ENCODE measurements around the gene RNU6-9. TPM values are rescaled to one million over a fixed set of nuclear protein-coding genes. Genes with fewer than 3 reads are reported as not detected.

Gene RNU6-9
- total RNA-seq, 4 donors from 2014 or later = not detected

GRCh38 chr19:940591-941291, 47.5 kb downstream of the RNU6-9 start:
- Histone ChIP-seq H3K4me3 (peak overlapping the region; percentile 1 to 48), H3K27ac (peak overlapping the region in 3 of 4 donors; percentile 79 to 87 (median 84)), H3K27me3 (no peaks in the 10 kb centered on the region), H3K9me3 (no peaks in the 10 kb centered on the region), H3K4me1 (peaks cover 0 to 33% (median 4%) of the 10 kb centered on the region in 3 donors), H3K36me3 (peaks cover 0 to 4% of the 10 kb centered on the region in 2 donors)
- ATAC-seq = peak; percentile 85
- TF ChIP-seq POLR2A (IDR thresholded peaks at IDR 0.05) (no peak), CTCF (IDR thresholded peaks at IDR 0.05) (peak in 1 of 4 experiments; percentile 24), EP300 (IDR thresholded peaks at IDR 0.05) (no peak), POLR2AphosphoS5 (IDR thresholded peaks at IDR 0.05) (peak; percentile 23)
- WGBS, 2 donors (ENCODE audit: low coverage in 1 of 2) = no CpG with 5 or more reads among the region's 64 CpGs

DNA sequence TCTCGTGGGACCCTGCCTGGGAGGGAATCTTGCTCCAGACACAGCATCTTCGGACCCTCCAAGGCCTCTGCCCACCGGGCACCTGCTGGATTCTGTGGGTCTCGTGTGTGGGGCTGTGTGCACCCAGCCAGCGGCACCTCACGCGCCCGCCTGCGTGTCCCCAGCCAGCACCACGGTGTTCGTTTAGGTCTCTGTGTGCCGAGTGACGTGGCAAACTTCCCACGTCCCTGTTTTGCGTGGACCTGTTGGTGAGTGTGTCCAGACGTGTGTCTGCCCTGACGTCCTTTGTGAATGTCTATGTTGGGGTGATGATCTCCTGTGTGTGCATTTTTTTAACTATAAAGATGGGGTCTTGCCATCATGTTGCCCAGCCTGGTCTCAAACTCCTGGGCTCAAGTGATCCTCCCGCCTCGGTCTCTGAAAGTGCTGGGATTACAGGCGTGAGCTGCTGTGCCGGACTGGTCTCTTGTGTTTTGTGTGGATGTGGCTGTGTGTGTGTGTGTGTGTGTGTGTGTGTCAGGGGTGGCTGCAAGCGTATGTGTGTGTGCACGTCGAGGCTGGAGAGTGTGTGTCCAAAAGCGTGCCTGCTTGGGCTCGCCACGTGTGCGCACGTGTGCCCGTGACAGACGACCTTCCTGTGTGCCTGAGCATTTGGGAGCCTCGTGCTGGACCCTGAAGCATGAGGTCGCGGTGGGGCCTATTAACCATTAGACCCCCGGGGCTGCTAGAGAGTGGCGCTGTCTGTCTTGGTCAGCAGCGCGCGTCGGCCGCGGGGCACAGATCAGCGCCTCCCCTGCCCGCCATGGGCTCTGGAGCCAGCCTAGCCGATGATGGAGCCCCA, 48.2 kb downstream of the RNU6-9 start:
- H3K4me3 ChIP-seq = peak overlapping the region; percentile 1 to 48
- no peaks in the 10 kb centered on the region for H3K27me3 ChIP-seq
- peaks cover 0 to 28% (median 4%) of the 10 kb centered on the region in 3 donors for H3K4me1 ChIP-seq
- WGBS, 2 donors (ENCODE audit: low coverage in 1 of 2) = 83 to 100% methylated on average over 1 to 8 of the region's 45 CpGs
- peak overlapping the region in 3 of 4 donors; percentile 79 to 87 (median 84) for H3K27ac ChIP-seq
- no peaks in the 10 kb centered on the region for H3K9me3 ChIP-seq
- peaks cover 0 to 4% of the 10 kb centered on the region in 2 donors for H3K36me3 ChIP-seq
- TF ChIP-seq EP300 (IDR thresholded peaks at IDR 0.05) (no peak), CTCF (IDR thresholded peaks at IDR 0.05) (no peak), POLR2AphosphoS5 (IDR thresholded peaks at IDR 0.05) (no peak), POLR2A (IDR thresholded peaks at IDR 0.05) (no peak)
- no peak for ATAC-seq

DNA sequence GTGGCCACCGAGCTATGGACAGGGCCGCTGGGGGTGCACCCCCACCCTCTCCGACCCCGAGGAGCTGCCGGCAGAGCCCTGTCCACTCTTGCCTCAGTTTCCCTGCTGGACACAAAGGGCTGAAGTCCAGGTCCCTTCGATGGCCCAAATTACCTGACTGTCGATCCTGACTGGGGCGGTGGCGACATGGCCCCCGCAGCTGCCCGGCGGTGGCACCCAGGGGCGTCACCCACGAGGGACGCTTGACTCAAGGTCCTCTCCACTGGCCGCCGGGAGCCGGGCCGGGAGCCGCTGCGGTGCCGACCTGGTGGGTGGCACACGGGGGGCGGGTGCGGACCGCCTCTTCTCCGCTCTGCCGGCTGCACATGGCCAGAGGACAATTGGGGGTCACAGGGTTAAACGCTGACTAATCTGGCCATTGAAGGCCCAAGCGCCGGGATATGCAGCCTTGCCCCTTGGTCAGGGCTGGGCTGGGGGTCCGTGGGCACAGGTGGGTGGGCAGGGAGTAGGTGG, 48.9 kb downstream of the RNU6-9 start:
- WGBS, 2 donors (ENCODE audit: low coverage in 1 of 2) = 88% methylated on average over 3 of the region's 32 CpGs; no CpG with 5 or more reads in 1 of the 2 donors
- Histone ChIP-seq H3K27me3 (no peaks in the 10 kb centered on the region), H3K4me3 (no peak overlapping the region), H3K9me3 (no peaks in the 10 kb centered on the region), H3K27ac (no peak overlapping the region), H3K36me3 (peaks cover 0 to 4% of the 10 kb centered on the region in 2 donors), H3K4me1 (peaks cover 0 to 28% (median 4%) of the 10 kb centered on the region in 3 donors)
- TF ChIP-seq POLR2A (IDR thresholded peaks at IDR 0.05) (no peak), CTCF (IDR thresholded peaks at IDR 0.05) (no peak), EP300 (IDR thresholded peaks at IDR 0.05) (no peak), POLR2AphosphoS5 (IDR thresholded peaks at IDR 0.05) (no peak)
- ATAC-seq = no peak

Small RNAs within 50 kb of the gene (small RNA-seq; reads per million reads assigned to genes)
- 0 to 0.27 (median 0) reads per million in 4 donors for gene RNU6-9

Other genes with a start within 250 kb of the RNU6-9 start
- 10 to 100 TPM; 47.7 to 57.9 (median 52.0) TPM for gene RNF126, start 230.3 kb upstream of the RNU6-9 start, total RNA-seq
- 100 to 1,000 TPM; 105 to 200 (median 133) TPM for gene FSTL3, start 217.1 kb upstream of the RNU6-9 start, total RNA-seq
- gene PRSS57, start 198.0 kb upstream of the RNU6-9 start, total RNA-seq = not detected
- gene PALM, start 184.5 kb upstream of the RNU6-9 start, total RNA-seq = 100 to 1,000 TPM in 1 of 4 donors, 10 to 100 TPM in 3; 21.5 to 111 (median 53.0) TPM
- gene MISP, start 142.4 kb upstream of the RNU6-9 start, total RNA-seq = under 1 TPM in 1 of 4 donors, not detected in 3; 0.52 TPM
- gene PTBP1, start 96.0 kb upstream of the RNU6-9 start, total RNA-seq = 10 to 100 TPM; 68.6 to 95.6 (median 79.3) TPM
- not detected for gene PLPPR3, start 71.5 kb upstream of the RNU6-9 start, total RNA-seq
- under 1 TPM in 1 of 4 donors, not detected in 3; 0.40 TPM for gene AZU1, start 65.6 kb upstream of the RNU6-9 start, total RNA-seq
- not detected for gene PRTN3, start 52.5 kb upstream of the RNU6-9 start, total RNA-seq
- 1 to 10 TPM in 3 of 4 donors, under 1 TPM in 1; 0.49 to 2.3 (median 1.7) TPM for gene ELANE, start 41.2 kb upstream of the RNU6-9 start, total RNA-seq
- gene CFD, start 33.8 kb upstream of the RNU6-9 start, total RNA-seq = 1,000 to 10,000 TPM in 1 of 4 donors, 100 to 1,000 TPM in 3; 229 to 1,118 (median 654) TPM
- 10 to 100 TPM; 20.2 to 40.3 (median 28.1) TPM for gene MED16, start 297 bp upstream of the RNU6-9 start, total RNA-seq
- gene R3HDM4, start 19.7 kb downstream of the RNU6-9 start, total RNA-seq = 10 to 100 TPM; 23.7 to 44.9 (median 32.9) TPM
- not detected for gene KISS1R, start 23.8 kb downstream of the RNU6-9 start, total RNA-seq
- gene ARID3A, start 32.6 kb downstream of the RNU6-9 start, total RNA-seq = 1 to 10 TPM; 3.6 to 6.2 (median 4.9) TPM
- 10 to 100 TPM in 3 of 4 donors, 1 to 10 TPM in 1; 7.2 to 43.9 (median 20.1) TPM for gene WDR18, start 90.9 kb downstream of the RNU6-9 start, total RNA-seq
- gene GRIN3B, start 106.9 kb downstream of the RNU6-9 start, total RNA-seq = not detected
- 100 to 1,000 TPM; 146 to 179 (median 154) TPM for gene TMEM259, start 127.6 kb downstream of the RNU6-9 start, total RNA-seq
- gene RNU6-2, start 128.0 kb downstream of the RNU6-9 start, total RNA-seq = not detected
- gene CNN2, start 133.1 kb downstream of the RNU6-9 start, total RNA-seq = 100 to 1,000 TPM in 1 of 4 donors, 10 to 100 TPM in 3; 52.9 to 103 (median 75.2) TPM
- 10 to 100 TPM in 1 of 4 donors, 1 to 10 TPM in 3; 3.9 to 14.3 (median 6.4) TPM for gene ABCA7, start 146.6 kb downstream of the RNU6-9 start, total RNA-seq
- 10 to 100 TPM in 3 of 4 donors, 1 to 10 TPM in 1; 9.5 to 29.8 (median 14.6) TPM for gene ARHGAP45, start 173.7 kb downstream of the RNU6-9 start, total RNA-seq
- 100 to 1,000 TPM; 117 to 228 (median 150) TPM for gene POLR2E, start 201.9 kb downstream of the RNU6-9 start, total RNA-seq
- gene GPX4, start 210.5 kb downstream of the RNU6-9 start, total RNA-seq = 100 to 1,000 TPM; 311 to 452 (median 349) TPM

Data from gastroesophageal sphincter (tissue), 4 donors.